Endothelial cell of umbilical vein (primary cell): Measurements from ENCODE around the gene REPIN1. TPM values are rescaled to one million over a fixed set of nuclear protein-coding genes. Genes with fewer than 3 reads are reported as not detected.

Source experiments
- BruUV-seq: library from RNA; stranded (reverse); fragments of 400-500 nt; replicated peaks from 2 replicates; lab custom pipeline; 2021; lab: Mats Ljungman, UMichigan
- CTCF ChIA-PET: fragments of 300-600, 350-600 bp; sonication (Branson Sonifier 250); formaldehyde crosslinking; loops from one replicate; lab custom pipeline; 2021; ENCODE audit warnings: antibody characterized with exemption, inconsistent platforms; lab: Charles Lee
- POLR2A ChIA-PET: fragments of 300-600, 350-600 bp; sonication (Branson Sonifier 250); formaldehyde crosslinking; loops from one replicate; lab custom pipeline; 2021; ENCODE audit warnings: antibody characterized with exemption, inconsistent platforms; lab: Charles Lee
- DNase-seq: peaks from one replicate; pipeline ENCODE4 v3.0.0-alpha.2; 2011; ENCODE audit warnings: low read depth, low spot score
- FAIRE-seq: peaks from 2 replicates; lab custom pipeline; 2011; peaks lifted over from hg19 to GRCh38; lab: Jason Lieb, UNC
- H2AFZ ChIP-seq: 2 replicates; pipeline ENCODE4 v1.6.0; 2012; ENCODE audit warnings: low read depth, low read length, control low read depth, inconsistent platforms
- H3K27ac ChIP-seq: 2 replicates; pipeline ENCODE4 v1.5.1; 2011; ENCODE audit warnings: low read depth, mild to moderate bottlenecking, control low read depth, low read length, moderate library complexity; ENCODE audit not compliant: insufficient read depth
- H3K27me3 ChIP-seq, 2 experiments: 2 replicates each; pipeline versions ENCODE4 v1.6.0 to v1.6.1; 2011; ENCODE audit warnings: low read length in 2 of 2, mixed read lengths in 1 of 2; ENCODE audit not compliant: control insufficient read depth in 2 of 2, insufficient read depth in 2 of 2
- H3K36me3 ChIP-seq, 2 experiments: 2 replicates in 1 of 2; 3 replicates in 1 of 2; pipeline ENCODE4 v1.5.1; 2011; ENCODE audit warnings: low read length in 2 of 2, mild to moderate bottlenecking in 1 of 2, moderate library complexity in 1 of 2; ENCODE audit not compliant: control insufficient read depth in 2 of 2, insufficient read depth in 2 of 2; ENCODE audit errors: extremely low read depth in 1 of 2
- H3K4me1 ChIP-seq: 3 replicates; pipeline ENCODE4 v1.5.1; 2011; ENCODE audit warnings: mild to moderate bottlenecking, low read length; ENCODE audit not compliant: control insufficient read depth, insufficient read depth; ENCODE audit errors: extremely low read depth
- H3K4me2 ChIP-seq: 2 replicates; pipeline ENCODE4 v1.6.1; 2011; ENCODE audit warnings: low read length, control low read depth, mixed read lengths; ENCODE audit not compliant: insufficient read depth
- H3K4me3 ChIP-seq, 3 experiments: fragments of 200-600 bp in 1 of 3; sonication (generic), shearing (Covaris generic) in 1 of 3; replicated peaks in 1 of 3; 2 replicates each; pipeline ENCODE4 v1.5.1; 2011 to 2016; ENCODE audit warnings: control low read depth in 3 of 3, low read length in 3 of 3, mild to moderate bottlenecking in 2 of 3, inconsistent platforms in 1 of 3, low read depth in 1 of 3, moderate library complexity in 1 of 3; ENCODE audit not compliant: insufficient read depth in 1 of 3
- H3K79me2 ChIP-seq: 2 replicates; pipeline ENCODE4 v1.6.0; 2012; ENCODE audit warnings: low read length, inconsistent platforms; ENCODE audit not compliant: control insufficient read depth, insufficient read depth
- H3K9ac ChIP-seq: replicated peaks from 2 replicates; pipeline ENCODE3; 2011; ENCODE audit warnings: low read length, control low read depth; ENCODE audit not compliant: insufficient read depth; ENCODE audit errors: extremely low read depth
- H3K9me1 ChIP-seq: replicated peaks from 3 replicates; pipeline ENCODE4 v1.6.0; 2011; ENCODE audit warnings: mild to moderate bottlenecking, low read length; ENCODE audit not compliant: control insufficient read depth, insufficient read depth; ENCODE audit errors: extremely low read depth
- H3K9me3 ChIP-seq: replicated peaks from 2 replicates; pipeline ENCODE4 v1.5.1; 2012; ENCODE audit warnings: low read length, inconsistent platforms; ENCODE audit not compliant: control insufficient read depth, insufficient read depth
- H4K20me1 ChIP-seq: replicated peaks from 2 replicates; pipeline ENCODE3; 2011; ENCODE audit warnings: mild to moderate bottlenecking, low read length; ENCODE audit not compliant: control insufficient read depth, insufficient read depth; ENCODE audit errors: extremely low read depth
- CTCF ChIP-seq, 2 donors: IDR thresholded peaks; 1 replicate in 1 of 2; 2 replicates in 1 of 2; pipeline ENCODE4 v1.5.1; 2011; ENCODE audit warnings: low read length in 2 of 2, mild to moderate bottlenecking in 2 of 2, moderate library complexity in 2 of 2, control low read depth in 1 of 2, inconsistent platforms in 1 of 2, low read depth in 1 of 2; ENCODE audit not compliant: insufficient read depth in 1 of 2; ENCODE audit errors: extremely low read depth in 1 of 2
- EZH2 ChIP-seq: IDR thresholded peaks from 2 replicates; pipeline ENCODE4 v1.6.1; 2012; ENCODE audit warnings: borderline replicate concordance, low read depth, mild to moderate bottlenecking, moderate library complexity, low read length, inconsistent platforms; ENCODE audit not compliant: severe bottlenecking
- FOS ChIP-seq: IDR thresholded peaks from 2 replicates; pipeline ENCODE4 v1.6.1; 2011; ENCODE audit warnings: mild to moderate bottlenecking, low read length, moderate library complexity, borderline replicate concordance; ENCODE audit not compliant: insufficient read depth
- GATA2 ChIP-seq: IDR thresholded peaks from 2 replicates; pipeline ENCODE4 v1.7.0; 2011; ENCODE audit warnings: low read depth, mild to moderate bottlenecking, moderate library complexity, mixed read lengths, low read length; ENCODE audit not compliant: insufficient read length, insufficient read depth
- JUN ChIP-seq: IDR thresholded peaks from 2 replicates; pipeline ENCODE4 v1.6.1; 2011; ENCODE audit warnings: borderline replicate concordance, low read depth; ENCODE audit not compliant: insufficient read length, insufficient read depth
- MYC ChIP-seq: IDR thresholded peaks from one replicate; pipeline ENCODE4 v1.6.1; 2011; ENCODE audit warnings: mild to moderate bottlenecking, low read depth, low read length
- POLR2A ChIP-seq: IDR thresholded peaks from 2 replicates; pipeline ENCODE4 v1.6.1; 2012; ENCODE audit warnings: low read depth, mild to moderate bottlenecking, control low read depth, low read length
- POLR2AphosphoS5 ChIP-seq: IDR thresholded peaks from 2 replicates; pipeline ENCODE4 v1.6.1; 2012; ENCODE audit warnings: low read depth, mild to moderate bottlenecking, control low read depth, low read length, moderate library complexity; ENCODE audit not compliant: insufficient read depth
- dilution Hi-C: fragments of 300-500 bp; cut with MboI; formaldehyde crosslinking; loops from one replicate; pipeline ENCODE4 v1.15.0; 2019; ENCODE audit warnings: low sequenced_read_pairs; ENCODE audit not compliant: extremely low pct_ligation_motif_present
- intact Hi-C: fragments of 100-400 bp; cut with micrococcal nuclease; formaldehyde crosslinking; loops from one replicate; pipeline ENCODE4 v1.10.0; 2022
- polyA plus RNA-seq, 4 experiments: library from polyadenylated mRNA; depleted of rRNA in 3 of 4; stranded (reverse) in 3 of 4; unstranded in 1 of 4; fragments of >200 nt; gene quantifications; 2 replicates each; pipeline versions ENCODE4 v1.2.1 to v1.2.3, GENCODE V29; 2011 to 2012; ENCODE audit warnings: missing spikeins in 1 of 4
- total RNA-seq: library from RNA; stranded (reverse); gene quantifications from 2 replicates; pipeline ENCODE4 v1.2.3, GENCODE V29; 2021
- TF ChIP-seq, protein P1 (sequence below): IDR thresholded peaks from 2 replicates; pipeline ENCODE4 v1.6.1; 2011; ENCODE audit not compliant: insufficient read depth, insufficient read length

REPIN1 gene
- total and polyA plus RNA-seq, 2 donors (not counting 3 experiments of a cell fraction or from before 2014, with no cell fraction given): 108 to 140 TPM

GRCh38 chr7:150377196-150377595 lies 8.6 kb downstream of the REPIN1 start:
- Histone ChIP-seq H3K9me3 (no peaks in the 10 kb centered on the region), H3K27me3 (no peaks in the 10 kb centered on the region), H3K9ac (no peak overlapping the region), H3K79me2 (peaks cover 43% of the 10 kb centered on the region), H3K9me1 (no peaks in the 10 kb centered on the region), H2AFZ (no peak overlapping the region), H3K36me3 (peaks cover 6 to 20% of the 10 kb centered on the region in 2 experiments), H3K27ac (peak overlapping the region; percentile 1), H3K4me2 (no peak overlapping the region), H4K20me1 (no peaks in the 10 kb centered on the region), H3K4me3 (no peak overlapping the region), H3K4me1 (peaks cover 29% of the 10 kb centered on the region)
- POLR2A ChIA-PET: no interaction called here
- TF ChIP-seq CTCF (IDR thresholded peaks at IDR 0.05; ENCODE audit: extremely low read depth in 1 of 2, insufficient read depth in 1 of 2, low read depth in 1 of 2, low read length in 2 of 2): no peak
- TF ChIP-seq, protein P1, sequence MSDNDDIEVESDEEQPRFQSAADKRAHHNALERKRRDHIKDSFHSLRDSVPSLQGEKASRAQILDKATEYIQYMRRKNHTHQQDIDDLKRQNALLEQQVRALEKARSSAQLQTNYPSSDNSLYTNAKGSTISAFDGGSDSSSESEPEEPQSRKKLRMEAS: no peak
- TF ChIP-seq POLR2AphosphoS5: no peak
- TF ChIP-seq GATA2: no peak
- no peak for TF ChIP-seq FOS
- TF ChIP-seq JUN: no peak
- no peak for TF ChIP-seq MYC
- TF ChIP-seq EZH2: no peak
- TF ChIP-seq POLR2A: no peak
- intact Hi-C loops (loop anchor here (5.0 to 10.0 kb wide), 2 partner anchors 188 to 210 kb away; partner anchors contain the start of gene GIMAP4), dilution Hi-C loops (no loop called here)
- BruUV-seq: no TSS peak
- FAIRE-seq: no peak
- DNase-seq: peak; percentile 75
- CTCF ChIA-PET: interaction anchor here (1.2 to 1.9 kb wide), 5 partner anchors 11 to 30 kb away, joined by 4 to 11 read pairs (median 5); no protein-coding TSS in a partner anchor
